Retinal pigment epithelial cell (primary cell): ENCODE results near the gene USP47.

Experiments
- DNase-seq: peaks from one replicate; pipeline ENCODE4 v3.0.0-alpha.2; 2010; ENCODE audit warnings: low read depth
- H3K4me3 ChIP-seq: 2 replicates; pipeline ENCODE4 v1.5.1; 2011; ENCODE audit warnings: mild to moderate bottlenecking, low read length, control low read depth, moderate library complexity
- TF ChIP-seq, protein P1 (sequence below): conservative IDR thresholded peaks from 2 replicates; pipeline ENCODE4 v1.5.1; 2011; ENCODE audit warnings: low read depth, low read length, control low read depth, inconsistent platforms

USP47 gene

DNA sequence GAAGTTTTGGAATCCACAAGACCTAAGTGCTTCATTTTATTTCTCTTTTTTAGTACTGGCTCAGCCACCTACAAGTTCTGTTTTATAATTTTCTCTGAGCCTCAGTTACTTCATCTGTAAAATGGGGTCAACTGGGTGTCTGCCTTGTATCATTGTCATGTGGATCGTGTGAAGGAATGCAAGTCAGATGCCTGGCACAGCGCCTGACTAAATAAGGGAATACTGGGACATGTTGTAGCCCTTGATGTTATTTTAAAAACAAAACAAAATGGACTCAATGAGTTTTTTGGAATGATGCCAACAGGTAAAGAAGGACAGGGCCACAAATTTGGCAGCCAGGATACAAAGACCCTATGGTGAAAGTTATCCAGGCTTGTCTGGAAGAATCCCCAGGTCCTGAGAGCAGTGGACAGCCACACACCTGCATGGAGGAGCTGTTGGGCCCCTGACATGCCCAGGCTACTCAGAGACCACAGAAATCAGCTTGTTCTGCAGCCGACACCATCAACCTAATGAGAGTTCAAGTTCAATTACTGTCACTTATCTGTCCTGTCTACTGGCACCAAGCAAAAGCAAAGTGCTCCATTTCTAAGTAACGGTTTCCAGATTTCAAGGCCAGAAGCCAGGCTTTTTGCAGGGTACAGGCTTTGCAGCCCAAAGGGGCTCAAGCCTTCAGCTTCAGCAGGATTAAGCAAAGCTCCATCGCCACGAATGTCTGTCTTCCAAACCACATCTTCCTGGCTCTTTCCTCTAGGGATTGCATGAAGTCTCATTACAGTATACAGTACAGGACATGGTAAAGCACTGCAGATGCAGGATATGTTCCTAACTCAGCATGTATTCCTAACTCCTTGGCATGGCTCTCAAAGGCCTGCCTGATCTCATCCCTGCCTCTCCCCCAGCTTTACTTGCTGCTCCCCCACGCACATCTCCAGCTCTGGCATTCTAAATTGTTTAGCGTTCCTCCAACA, 148.3 kb downstream of the USP47 start:
- no peak for DNase-seq
- TF ChIP-seq, protein P1, sequence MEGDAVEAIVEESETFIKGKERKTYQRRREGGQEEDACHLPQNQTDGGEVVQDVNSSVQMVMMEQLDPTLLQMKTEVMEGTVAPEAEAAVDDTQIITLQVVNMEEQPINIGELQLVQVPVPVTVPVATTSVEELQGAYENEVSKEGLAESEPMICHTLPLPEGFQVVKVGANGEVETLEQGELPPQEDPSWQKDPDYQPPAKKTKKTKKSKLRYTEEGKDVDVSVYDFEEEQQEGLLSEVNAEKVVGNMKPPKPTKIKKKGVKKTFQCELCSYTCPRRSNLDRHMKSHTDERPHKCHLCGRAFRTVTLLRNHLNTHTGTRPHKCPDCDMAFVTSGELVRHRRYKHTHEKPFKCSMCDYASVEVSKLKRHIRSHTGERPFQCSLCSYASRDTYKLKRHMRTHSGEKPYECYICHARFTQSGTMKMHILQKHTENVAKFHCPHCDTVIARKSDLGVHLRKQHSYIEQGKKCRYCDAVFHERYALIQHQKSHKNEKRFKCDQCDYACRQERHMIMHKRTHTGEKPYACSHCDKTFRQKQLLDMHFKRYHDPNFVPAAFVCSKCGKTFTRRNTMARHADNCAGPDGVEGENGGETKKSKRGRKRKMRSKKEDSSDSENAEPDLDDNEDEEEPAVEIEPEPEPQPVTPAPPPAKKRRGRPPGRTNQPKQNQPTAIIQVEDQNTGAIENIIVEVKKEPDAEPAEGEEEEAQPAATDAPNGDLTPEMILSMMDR = no peak
- no peak overlapping the region for H3K4me3 ChIP-seq

DNA sequence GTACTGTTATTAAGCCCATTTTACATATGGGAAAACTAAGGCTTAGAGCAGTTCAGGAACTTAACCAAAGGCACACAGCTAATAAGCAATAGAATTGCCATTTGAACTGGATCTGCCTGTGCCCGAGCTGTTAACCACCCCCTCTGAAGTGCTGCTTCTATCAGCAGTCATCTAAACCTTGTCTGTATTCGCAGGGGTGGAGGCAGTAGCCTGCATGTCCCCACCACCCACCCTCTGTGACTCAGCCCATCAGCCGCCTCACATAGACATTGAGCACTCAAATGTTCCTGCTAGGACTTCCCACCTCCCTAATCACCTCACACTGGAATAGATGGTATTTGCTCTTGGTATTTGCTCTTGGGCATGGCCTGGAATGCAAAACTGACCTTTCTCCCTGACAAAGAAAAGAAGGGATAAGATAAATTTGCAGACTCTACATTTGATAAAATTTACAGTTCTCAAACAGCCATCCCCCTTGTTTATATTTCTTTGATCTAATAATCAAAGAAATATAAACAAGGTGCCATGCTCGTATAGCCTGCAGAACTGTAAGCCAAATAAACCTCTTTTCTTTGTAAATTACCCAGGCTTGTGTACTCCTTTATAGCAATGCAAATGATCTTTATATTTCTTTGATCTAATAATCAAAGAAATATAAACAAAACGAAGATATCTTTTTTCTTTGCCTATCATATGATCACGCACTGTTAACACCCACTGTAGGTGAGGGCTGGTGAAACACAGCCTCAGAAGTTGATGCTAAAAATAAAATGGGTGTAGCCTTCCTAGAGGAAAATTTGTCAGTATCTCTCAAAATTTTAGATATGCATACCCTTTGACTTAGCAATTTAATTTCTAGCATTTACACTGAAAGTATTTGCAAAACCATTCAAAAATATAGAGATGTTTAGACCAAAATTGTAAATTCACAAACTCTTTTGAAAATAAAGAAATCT, 150.8 kb downstream of the USP47 start:
- H3K4me3 ChIP-seq = no peak overlapping the region
- TF ChIP-seq, protein P1 = no peak
- DNase-seq = no peak

DNA sequence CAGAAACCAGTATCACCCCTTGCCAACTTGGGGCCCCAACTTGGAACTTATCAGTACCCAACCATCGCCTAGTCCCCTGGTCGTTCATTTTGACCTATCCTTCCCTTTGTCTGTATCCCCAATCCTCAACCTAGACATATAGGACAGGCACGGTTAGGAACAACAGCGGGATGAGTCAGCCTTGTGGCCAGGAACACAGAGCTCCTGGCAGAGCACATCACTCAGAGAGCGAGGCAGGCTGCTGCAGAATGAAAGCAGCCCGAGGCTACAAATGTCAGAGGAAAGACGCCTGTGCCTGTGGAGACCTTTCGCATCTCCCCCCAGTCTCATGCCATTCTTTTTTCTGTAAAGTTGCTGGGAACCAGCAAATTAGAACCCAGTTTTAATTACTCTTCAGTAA, 152.1 kb downstream of the USP47 start:
- DNase-seq = no peak
- TF ChIP-seq, protein P1 = no peak
- H3K4me3 ChIP-seq = no peak overlapping the region

DNA sequence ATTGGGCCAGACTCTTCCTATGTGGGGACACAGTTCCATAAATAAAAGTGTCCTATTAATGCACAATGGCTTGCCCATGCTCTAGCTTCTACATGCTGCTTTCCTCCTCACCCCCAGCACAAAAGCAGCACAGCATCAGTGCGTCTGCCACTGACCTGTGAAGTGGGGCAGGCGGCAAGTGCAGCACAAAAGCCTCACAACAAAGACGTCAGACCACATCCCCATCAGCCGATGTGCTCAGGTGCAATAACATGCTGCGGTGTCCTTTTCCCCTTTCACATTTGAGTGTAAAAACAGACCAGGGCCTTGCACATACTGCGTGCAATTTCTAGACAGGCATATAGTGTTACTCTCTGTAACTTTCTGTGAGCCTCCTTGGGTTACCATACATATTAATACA, 153.8 kb downstream of the USP47 start:
- TF ChIP-seq, protein P1 = no peak
- no peak for DNase-seq
- H3K4me3 ChIP-seq = no peak overlapping the region

DNA sequence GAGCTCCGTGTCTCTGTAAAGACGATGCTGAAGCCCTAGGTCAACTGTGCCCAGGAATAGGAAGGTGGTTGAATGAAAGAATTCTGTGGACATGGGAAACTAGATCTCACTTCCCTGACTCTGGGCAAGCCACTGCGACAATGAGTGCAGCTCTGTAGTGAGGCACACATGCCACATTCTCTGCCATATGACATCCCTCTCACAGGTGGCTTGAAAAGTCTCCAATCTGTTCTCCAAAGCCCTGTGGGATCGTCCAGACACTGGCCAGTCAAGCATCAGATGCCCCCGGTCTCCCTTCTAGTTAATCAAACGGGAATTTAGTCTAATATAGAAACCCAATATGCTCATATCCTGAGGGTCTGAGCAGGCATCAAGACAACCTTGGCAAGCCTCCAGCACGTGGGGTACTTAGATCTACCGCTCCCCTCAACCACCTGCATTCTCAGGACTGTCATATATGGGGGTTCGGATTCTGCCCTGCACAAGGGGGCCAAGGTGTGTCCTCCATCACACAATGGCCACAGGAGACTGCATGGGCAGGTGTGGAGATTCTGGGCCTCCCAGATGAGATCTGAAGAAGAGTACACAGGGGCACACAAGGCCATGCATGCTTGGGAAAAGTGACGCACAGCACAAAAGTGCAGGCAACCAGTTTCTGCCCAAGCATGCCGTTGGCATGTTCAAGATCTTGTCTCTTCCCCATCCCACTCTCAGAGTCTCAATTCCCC, 154.7 kb downstream of the USP47 start:
- H3K4me3 ChIP-seq = no peak overlapping the region
- TF ChIP-seq, protein P1 = no peak
- no peak for DNase-seq

DNA sequence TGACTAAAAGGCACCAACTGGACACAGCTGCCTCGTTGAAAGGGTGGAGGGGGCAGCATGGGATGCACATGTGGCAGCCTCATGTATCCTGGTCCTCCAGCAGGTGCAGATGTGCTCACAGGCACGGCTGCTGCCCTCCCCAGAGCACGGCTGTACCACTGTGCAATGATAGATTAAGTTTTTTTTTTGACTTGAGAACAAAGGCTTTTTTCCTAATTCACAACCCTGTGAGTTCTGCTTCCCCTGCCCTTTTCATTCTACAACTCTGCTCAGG, 155.2 kb downstream of the USP47 start:
- no peak overlapping the region for H3K4me3 ChIP-seq
- no peak for DNase-seq
- TF ChIP-seq, protein P1 = no peak
